Astrocyte of the cerebellum (primary cell): Measurements from ENCODE around the gene KCNJ6.
A peak's percentile ranks its signal among the peaks of the same experiment; 100 is the strongest.
"Not testable (repeated sequence)": the region's sequence is repeated elsewhere in the genome, so short reads cannot be mapped to it uniquely, and the experiment has no call there.

Source experiments
- DNase-seq: peaks from one replicate; pipeline ENCODE4 v3.0.0-alpha.2; 2011; ENCODE audit warnings: low read depth
- H3K4me3 ChIP-seq: 2 replicates; pipeline ENCODE4 v1.5.1; 2011; ENCODE audit warnings: mild to moderate bottlenecking, low read depth, low read length, moderate library complexity
- in situ Hi-C: cut with HindIII; loops from 2 replicates; pipeline ENCODE4 v1.10.0; 2017; ENCODE audit warnings: low sequenced_read_pairs
- TF ChIP-seq, protein P1 (sequence below): IDR thresholded peaks from 2 replicates; pipeline ENCODE4 v1.5.1; 2012; ENCODE audit warnings: low read length, low read depth, moderate library complexity, mild to moderate bottlenecking; ENCODE audit errors: missing control alignments

Gene KCNJ6

DNA sequence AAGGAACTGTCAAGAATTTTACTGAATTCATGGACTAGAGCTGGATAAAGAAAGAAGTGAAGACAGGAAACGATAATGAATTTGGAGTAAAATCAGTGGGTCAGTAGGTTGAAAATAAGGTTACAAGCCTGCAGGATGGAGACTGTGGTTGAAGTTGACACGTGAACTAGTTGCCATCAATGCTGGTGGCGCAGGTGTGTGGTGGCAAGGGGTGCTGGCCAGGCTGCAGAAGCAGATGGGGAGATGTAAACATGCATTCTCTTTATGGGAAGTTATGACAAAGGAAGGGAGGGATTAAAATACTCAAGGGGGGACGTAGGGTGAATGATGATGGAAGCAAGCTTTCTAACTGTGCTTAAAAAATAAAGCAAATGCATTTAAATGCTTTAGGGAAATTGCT is 263.1 kb downstream of the KCNJ6 start:
- no peak for DNase-seq
- in situ Hi-C loops: no loop called here
- H3K4me3 ChIP-seq: no peak overlapping the region
- TF ChIP-seq, protein P1, sequence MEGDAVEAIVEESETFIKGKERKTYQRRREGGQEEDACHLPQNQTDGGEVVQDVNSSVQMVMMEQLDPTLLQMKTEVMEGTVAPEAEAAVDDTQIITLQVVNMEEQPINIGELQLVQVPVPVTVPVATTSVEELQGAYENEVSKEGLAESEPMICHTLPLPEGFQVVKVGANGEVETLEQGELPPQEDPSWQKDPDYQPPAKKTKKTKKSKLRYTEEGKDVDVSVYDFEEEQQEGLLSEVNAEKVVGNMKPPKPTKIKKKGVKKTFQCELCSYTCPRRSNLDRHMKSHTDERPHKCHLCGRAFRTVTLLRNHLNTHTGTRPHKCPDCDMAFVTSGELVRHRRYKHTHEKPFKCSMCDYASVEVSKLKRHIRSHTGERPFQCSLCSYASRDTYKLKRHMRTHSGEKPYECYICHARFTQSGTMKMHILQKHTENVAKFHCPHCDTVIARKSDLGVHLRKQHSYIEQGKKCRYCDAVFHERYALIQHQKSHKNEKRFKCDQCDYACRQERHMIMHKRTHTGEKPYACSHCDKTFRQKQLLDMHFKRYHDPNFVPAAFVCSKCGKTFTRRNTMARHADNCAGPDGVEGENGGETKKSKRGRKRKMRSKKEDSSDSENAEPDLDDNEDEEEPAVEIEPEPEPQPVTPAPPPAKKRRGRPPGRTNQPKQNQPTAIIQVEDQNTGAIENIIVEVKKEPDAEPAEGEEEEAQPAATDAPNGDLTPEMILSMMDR: no peak

DNA sequence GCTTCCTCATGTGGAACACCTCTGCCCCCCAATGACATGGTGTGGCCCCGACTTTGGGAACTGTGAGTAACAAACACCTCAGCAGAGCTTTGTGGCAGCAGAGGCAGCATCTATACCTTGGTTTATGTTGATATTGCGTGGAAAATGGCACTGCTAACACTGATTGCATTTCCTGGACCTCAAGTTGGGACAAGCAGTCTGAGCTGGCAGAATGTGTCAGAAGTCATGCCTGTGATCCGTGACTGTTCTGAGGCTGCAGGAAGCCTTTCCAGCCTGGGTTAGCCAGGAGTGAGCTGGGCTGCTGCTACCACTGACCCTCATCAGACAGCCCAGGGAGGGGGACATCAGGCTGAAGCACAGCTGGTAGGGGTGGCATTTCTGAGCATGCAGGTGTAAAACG is 268.5 kb downstream of the KCNJ6 start:
- no peak for DNase-seq
- in situ Hi-C loops: no loop called here
- H3K4me3 ChIP-seq: no peak overlapping the region
- TF ChIP-seq, protein P1: no peak

DNA sequence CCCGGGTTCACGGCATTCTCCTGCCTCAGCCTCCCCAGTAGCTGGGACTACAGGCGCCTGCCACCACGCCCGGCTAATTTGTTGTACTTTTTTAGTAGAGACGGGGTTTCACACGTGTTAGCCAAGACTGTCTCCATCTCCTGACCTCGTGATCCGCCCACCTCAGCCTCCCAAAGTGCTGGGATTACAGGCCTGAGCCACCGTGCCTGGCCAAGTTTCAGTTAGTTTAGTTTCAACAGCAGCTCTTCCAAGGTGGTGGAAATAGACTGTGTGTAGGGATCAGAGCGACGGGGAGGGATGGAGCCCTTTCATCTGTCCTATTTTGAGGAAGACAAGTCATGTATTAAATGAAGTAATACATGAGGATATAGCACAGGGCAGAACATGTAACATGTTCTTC is 269.5 kb downstream of the KCNJ6 start:
- in situ Hi-C loops, H3K4me3 ChIP-seq, DNase-seq: not testable (repeated sequence)

DNA sequence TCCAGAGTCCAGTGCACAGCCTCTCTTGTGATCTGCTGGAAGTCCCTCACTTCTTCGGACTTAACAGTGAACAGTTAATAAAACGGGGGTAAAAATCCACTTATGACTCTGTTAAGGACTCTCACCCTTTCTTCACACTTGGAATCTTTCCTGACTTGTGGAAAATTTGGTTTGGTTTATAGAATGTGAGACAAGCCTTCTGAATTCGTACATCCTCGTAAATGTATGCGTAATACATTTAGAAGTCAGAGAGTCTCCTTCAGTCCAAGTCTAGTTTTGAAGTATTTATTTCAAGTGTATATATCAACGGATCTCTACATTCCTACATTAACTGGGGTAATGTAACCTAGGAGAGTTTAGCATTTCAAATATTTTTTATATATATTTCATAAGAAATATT is 270.4 kb downstream of the KCNJ6 start:
- TF ChIP-seq, protein P1: no peak
- DNase-seq: no peak
- no peak overlapping the region for H3K4me3 ChIP-seq
- in situ Hi-C loops: no loop called here

DNA sequence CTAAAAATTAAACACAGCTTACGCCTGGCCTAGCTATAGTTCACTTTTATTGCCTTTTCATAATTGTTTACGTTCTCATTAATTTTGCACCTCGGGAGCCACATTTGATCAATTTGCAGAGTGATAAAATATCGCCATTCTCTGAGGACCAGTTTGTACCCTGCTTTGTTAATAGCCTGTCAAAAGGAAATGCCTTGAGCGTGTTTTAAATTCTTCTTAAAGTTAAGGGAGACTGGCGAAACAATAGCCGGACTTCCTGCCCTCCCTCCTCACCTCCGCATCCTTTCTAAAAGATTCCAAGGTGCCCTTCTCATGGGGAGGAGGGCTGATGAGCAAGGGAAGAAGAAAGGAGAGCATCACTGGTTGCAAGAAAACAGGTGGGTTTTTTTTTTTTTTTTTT is 271.6 kb downstream of the KCNJ6 start:
- DNase-seq: no peak
- TF ChIP-seq, protein P1: no peak
- no peak overlapping the region for H3K4me3 ChIP-seq
- in situ Hi-C loops: no loop called here

DNA sequence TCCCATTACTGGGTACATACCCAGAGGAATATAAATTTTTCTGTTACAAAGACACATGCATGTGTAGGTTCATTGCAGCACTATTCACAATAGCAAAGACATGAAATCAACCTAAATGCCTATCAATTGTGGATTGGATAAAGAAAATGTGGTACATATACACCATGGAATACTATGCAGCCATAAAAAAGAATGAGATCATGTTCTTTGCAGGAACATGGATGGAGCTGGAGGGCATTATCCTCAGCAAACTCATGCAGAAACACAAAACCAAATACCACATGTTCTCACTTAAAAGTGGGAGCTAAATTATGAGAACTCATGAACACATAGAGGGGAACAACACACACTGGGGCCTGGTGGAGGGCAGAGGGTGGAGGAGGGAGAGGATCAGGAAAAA is 272.4 kb downstream of the KCNJ6 start:
- H3K4me3 ChIP-seq, in situ Hi-C loops, DNase-seq: not testable (repeated sequence)

DNA sequence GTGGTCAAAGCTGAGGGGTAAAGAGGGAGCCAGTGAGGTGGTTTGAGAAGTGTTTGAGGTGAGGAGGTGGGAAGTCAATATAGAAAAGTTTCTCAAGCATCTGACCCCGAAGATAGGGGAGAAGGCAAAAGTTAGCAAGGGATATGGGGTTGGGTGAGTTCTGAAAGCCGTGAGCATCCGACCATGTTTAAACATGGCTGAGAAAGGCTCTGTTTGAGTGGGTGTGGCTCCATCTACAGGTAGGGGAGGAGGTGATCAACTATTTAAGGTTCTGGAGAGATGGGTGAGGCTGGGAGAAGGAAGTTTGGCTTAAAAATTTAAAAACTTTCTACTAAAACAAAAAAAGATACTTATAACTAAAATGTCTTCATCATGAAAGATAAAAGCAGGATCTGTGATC is 273.8 kb downstream of the KCNJ6 start:
- DNase-seq: no peak
- TF ChIP-seq, protein P1: peak; percentile 5
- in situ Hi-C loops: no loop called here
- H3K4me3 ChIP-seq: no peak overlapping the region

DNA sequence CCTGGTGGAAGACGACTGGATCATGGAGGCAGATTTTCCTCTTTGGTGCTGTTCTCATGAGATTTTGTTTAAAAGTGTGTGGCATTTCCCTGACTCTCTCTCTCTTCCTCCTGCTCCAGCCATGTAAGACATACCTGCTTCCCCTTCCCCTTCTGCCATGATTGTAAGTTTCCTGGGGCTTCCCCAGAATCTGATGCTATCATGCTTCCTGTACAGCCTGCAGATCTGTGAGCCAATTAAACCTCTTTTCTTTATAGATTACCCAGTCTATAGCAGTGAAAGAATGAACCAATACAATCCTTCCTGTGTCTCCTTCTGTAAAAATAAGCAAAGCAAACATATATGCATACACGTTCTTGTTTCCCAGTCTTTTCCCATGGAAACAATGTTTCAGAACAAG is 276.5 kb downstream of the KCNJ6 start:
- in situ Hi-C loops: no loop called here

More for the DNA sequence above, 276.5 kb downstream of the KCNJ6 start:
- DNase-seq: no peak
- TF ChIP-seq, protein P1: no peak
- H3K4me3 ChIP-seq: no peak overlapping the region
